Measurements from ENCODE around the gene COX20.

Gene COX20

GRCh38 chr1:244874974-244875579 lies 39.6 kb downstream of the COX20 start:
- H3K36me3 ChIP-seq (ENCODE audit: control insufficient read depth, insufficient read depth, low read length) = no peaks in the 10 kb centered on the region
- H3K9me3 ChIP-seq (ENCODE audit: control insufficient read depth, low read length) = no peaks in the 10 kb centered on the region
- H2AFZ ChIP-seq = no peak overlapping the region
- H3K4me1 ChIP-seq = no peaks in the 10 kb centered on the region
- no peaks in the 10 kb centered on the region for H3K79me2 ChIP-seq
- no peak overlapping the region for H3K9ac ChIP-seq
- no peak overlapping the region for H3K27ac ChIP-seq
- TF ChIP-seq CTCF (IDR thresholded peaks at IDR 0.05) = no peak
- H3K4me2 ChIP-seq (ENCODE audit: low read length) = no peak overlapping the region
- H3K27me3 ChIP-seq (ENCODE audit: control insufficient read depth, insufficient read depth, low read length) = no peaks in the 10 kb centered on the region
- no peak overlapping the region for H3K4me3 ChIP-seq (ENCODE audit: low read depth, low read length)

- H3K4me1 ChIP-seq = no peaks in the 10 kb centered on the region
- H3K27me3 ChIP-seq (ENCODE audit: control insufficient read depth, insufficient read depth, low read length) = no peaks in the 10 kb centered on the region
- H3K36me3 ChIP-seq (ENCODE audit: control insufficient read depth, insufficient read depth, low read length) = no peaks in the 10 kb centered on the region
- no peak for TF ChIP-seq CTCF (IDR thresholded peaks at IDR 0.05)
- H3K9ac ChIP-seq = no peak overlapping the region
- no peak overlapping the region for H3K4me3 ChIP-seq (ENCODE audit: low read depth, low read length)
- no peak overlapping the region for H2AFZ ChIP-seq
- H3K4me2 ChIP-seq (ENCODE audit: low read length) = no peak overlapping the region
- H3K9me3 ChIP-seq (ENCODE audit: control insufficient read depth, low read length) = no peaks in the 10 kb centered on the region
- H3K27ac ChIP-seq = no peak overlapping the region
- no peaks in the 10 kb centered on the region for H3K79me2 ChIP-seq
Observed at GRCh38 chr1:244876228-244876910, 40.9 kb downstream of the COX20 start.

- Histone ChIP-seq H3K4me3 (ENCODE audit: low read depth, low read length) (no peak overlapping the region), H3K79me2 (no peaks in the 10 kb centered on the region), H2AFZ (no peak overlapping the region), H3K36me3 (ENCODE audit: control insufficient read depth, insufficient read depth, low read length) (no peaks in the 10 kb centered on the region), H3K4me1 (no peaks in the 10 kb centered on the region), H3K27ac (no peak overlapping the region), H3K27me3 (ENCODE audit: control insufficient read depth, insufficient read depth, low read length) (no peaks in the 10 kb centered on the region), H3K9me3 (ENCODE audit: control insufficient read depth, low read length) (no peaks in the 10 kb centered on the region), H3K4me2 (ENCODE audit: low read length) (no peak overlapping the region), H3K9ac (no peak overlapping the region)
- TF ChIP-seq CTCF (IDR thresholded peaks at IDR 0.05) = no peak
Observed at GRCh38 chr1:244878681-244879080, 43.2 kb downstream of the COX20 start.

GRCh38 chr1:244881552-244882280 lies 46.3 kb downstream of the COX20 start:
- Histone ChIP-seq H3K9ac (no peak overlapping the region), H3K4me3 (ENCODE audit: low read depth, low read length) (no peak overlapping the region), H3K4me2 (ENCODE audit: low read length) (no peak overlapping the region), H3K27me3 (ENCODE audit: control insufficient read depth, insufficient read depth, low read length) (no peaks in the 10 kb centered on the region), H3K36me3 (ENCODE audit: control insufficient read depth, insufficient read depth, low read length) (no peaks in the 10 kb centered on the region), H2AFZ (no peak overlapping the region), H3K4me1 (no peaks in the 10 kb centered on the region), H3K9me3 (ENCODE audit: control insufficient read depth, low read length) (no peaks in the 10 kb centered on the region), H3K79me2 (no peaks in the 10 kb centered on the region), H3K27ac (no peak overlapping the region)
- TF ChIP-seq CTCF (IDR thresholded peaks at IDR 0.05) = no peak

Measured in parathyroid adenoma (tissue), 2 donors.